Stimulated activated effector memory CD8-positive, alpha-beta T cell treated with anti-CD3 and anti-CD28 coated beads, Interleukin-12 subunit alpha, Interleukin-12 subunit beta, amount 100 ng/mL, for 72 hours (primary cell): ENCODE data around the gene PTGES.
A peak's percentile ranks its signal among the peaks of the same experiment; 100 is the strongest.
"Not testable (repeated sequence)": the region's sequence is repeated elsewhere in the genome, so short reads cannot be mapped to it uniquely, and the experiment has no call there.

Experiments used
- ATAC-seq: fragments of 150-1000 bp; cut with Tn5 transposase; 2 replicates; pipeline ENCODE4 v1.10.0; 2021
- DNase-seq, 2 donors: peaks; one replicate each; pipeline ENCODE4 v3.0.0; 2021 to 2022; ENCODE audit warnings: low spot score in 2 of 2
- H3K27ac Mint-ChIP-seq: one replicate; pipeline ENCODE4 v1.8.0; 2022; ENCODE audit warnings: mild to moderate bottlenecking, mixed read lengths
- H3K36me3 Mint-ChIP-seq: one replicate; pipeline ENCODE4 v1.8.0; 2022; ENCODE audit warnings: mild to moderate bottlenecking, mixed read lengths
- H3K4me1 Mint-ChIP-seq: one replicate; pipeline ENCODE4 v1.8.0; 2022; ENCODE audit warnings: mixed read lengths
- H3K4me3 Mint-ChIP-seq: one replicate; pipeline ENCODE4 v1.8.0; 2022; ENCODE audit warnings: mild to moderate bottlenecking, mixed read lengths
- H3K9me3 Mint-ChIP-seq: one replicate; pipeline ENCODE4 v1.8.0; 2022; ENCODE audit warnings: mixed read lengths

PTGES gene

GRCh38 chr9:129752900-129753729 lies at the start of gene PTGES:
PTGES (minus strand) TSS chr9:129753042; CDS start chr9:129753012, 30 bp downstream.
- H3K9me3 Mint-ChIP-seq, result no peaks in the 10 kb centered on the region
- DNase-seq, result peak in 1 of 2 donors; percentile 57
- peak within 1 kb of the TSS; percentile 42 for H3K4me3 Mint-ChIP-seq
- H3K4me1 Mint-ChIP-seq, result peaks cover 11% of the 10 kb centered on the region
- H3K36me3 Mint-ChIP-seq, result no peaks in the 10 kb centered on the region
- H3K27ac Mint-ChIP-seq, result no peak within 1 kb of the TSS
- ATAC-seq, result peak; percentile 63

DNA sequence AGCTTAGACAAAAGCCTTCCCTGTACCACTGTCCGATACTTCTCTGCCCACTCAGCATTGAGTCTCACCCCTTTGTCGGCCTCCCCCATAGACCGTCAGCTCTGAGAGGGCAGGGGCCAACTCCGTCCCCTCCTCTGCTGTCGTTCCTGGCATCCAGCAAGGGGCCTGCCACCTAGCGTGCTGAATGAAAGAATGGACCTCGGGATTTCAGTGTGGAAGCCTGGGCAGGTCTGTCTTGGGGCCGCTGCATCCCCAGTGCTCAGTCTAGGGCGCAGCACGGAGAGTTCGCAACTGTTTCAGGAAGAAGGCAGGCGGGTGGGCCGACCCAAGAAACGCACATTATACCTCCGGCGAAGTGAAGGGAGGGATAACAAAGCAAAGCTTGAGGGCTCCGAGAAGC lies 48.7 kb upstream of the PTGES start:
- Mint-ChIP-seq H3K27ac (no peak overlapping the region), H3K36me3 (peaks cover 29% of the 10 kb centered on the region), H3K9me3 (no peaks in the 10 kb centered on the region), H3K4me1 (peaks cover 24% of the 10 kb centered on the region), H3K4me3 (peak overlapping the region; percentile 77)
- no peak for ATAC-seq
- DNase-seq, result no peak

DNA sequence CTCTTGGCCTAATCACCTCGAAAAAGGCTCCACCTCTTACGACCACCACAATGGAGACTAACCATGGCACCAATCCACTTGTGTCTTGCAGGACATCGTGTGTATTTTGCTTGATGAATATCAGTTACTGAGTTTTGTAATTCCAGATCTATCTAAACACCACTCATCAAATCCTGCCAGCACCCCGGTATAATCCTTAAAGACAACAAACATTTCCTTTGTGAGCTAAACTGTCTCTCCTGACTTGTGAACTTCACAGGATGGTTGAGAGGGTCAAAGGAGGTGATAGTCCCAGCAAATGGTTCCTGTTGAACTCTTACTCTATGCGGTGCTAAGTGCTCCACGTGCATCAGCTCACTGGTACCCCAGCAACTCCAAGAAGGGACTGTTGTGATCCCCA lies 46.1 kb upstream of the PTGES start:
- Mint-ChIP-seq H3K36me3 (peaks cover 3% of the 10 kb centered on the region), H3K4me3 (no peak overlapping the region), H3K9me3 (no peaks in the 10 kb centered on the region), H3K4me1 (peaks cover 9% of the 10 kb centered on the region), H3K27ac (no peak overlapping the region)
- ATAC-seq (no peak), DNase-seq (no peak)

DNA sequence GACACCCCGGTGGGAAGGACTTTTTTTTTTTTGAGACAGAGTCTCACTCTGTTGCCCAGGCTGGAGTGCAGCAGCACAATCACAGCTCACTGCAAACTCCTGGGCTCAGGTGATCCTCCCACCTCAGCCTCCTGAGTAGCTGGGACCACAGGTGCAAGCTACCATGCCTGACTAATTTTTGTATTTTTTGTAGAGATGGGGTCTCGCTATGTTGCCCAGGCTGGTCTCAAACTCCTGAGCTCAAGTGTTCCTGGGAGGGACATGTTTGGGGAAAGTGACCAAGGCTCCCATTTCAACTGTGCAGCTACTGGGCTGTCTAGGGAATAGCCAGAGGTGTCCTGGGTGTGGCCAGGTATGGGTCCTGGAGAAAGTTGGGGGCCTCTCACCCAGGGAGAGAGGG lies 43.2 kb upstream of the PTGES start:
- not testable (repeated sequence) for DNase-seq, H3K27ac Mint-ChIP-seq, H3K9me3 Mint-ChIP-seq, H3K4me3 Mint-ChIP-seq, H3K36me3 Mint-ChIP-seq, ATAC-seq, H3K4me1 Mint-ChIP-seq

DNA sequence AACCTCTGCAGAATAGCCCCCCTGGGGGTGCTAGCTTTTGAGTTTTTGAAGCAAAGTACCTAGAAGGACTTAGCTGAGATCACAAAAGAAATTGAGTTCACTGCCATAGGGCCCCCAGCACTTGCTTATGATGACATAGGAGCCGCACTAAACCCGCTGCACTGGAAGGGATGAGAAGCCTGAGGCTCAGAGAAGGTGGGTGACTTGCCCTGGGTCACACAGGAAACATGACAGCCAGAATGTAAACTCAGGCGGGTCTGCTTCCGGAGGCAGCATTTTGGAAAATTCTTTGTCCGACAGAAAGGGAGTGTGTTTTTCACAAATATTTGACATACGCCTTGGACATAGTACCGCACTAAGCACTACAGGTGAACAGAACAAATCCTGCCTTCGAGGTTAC lies 41.7 kb upstream of the PTGES start:
- no peaks in the 10 kb centered on the region for H3K36me3 Mint-ChIP-seq
- no peaks in the 10 kb centered on the region for H3K4me1 Mint-ChIP-seq
- H3K27ac Mint-ChIP-seq, result peak overlapping the region; percentile 38
- no peaks in the 10 kb centered on the region for H3K9me3 Mint-ChIP-seq
- no peak overlapping the region for H3K4me3 Mint-ChIP-seq
- ATAC-seq, result no peak
- DNase-seq, result no peak

DNA sequence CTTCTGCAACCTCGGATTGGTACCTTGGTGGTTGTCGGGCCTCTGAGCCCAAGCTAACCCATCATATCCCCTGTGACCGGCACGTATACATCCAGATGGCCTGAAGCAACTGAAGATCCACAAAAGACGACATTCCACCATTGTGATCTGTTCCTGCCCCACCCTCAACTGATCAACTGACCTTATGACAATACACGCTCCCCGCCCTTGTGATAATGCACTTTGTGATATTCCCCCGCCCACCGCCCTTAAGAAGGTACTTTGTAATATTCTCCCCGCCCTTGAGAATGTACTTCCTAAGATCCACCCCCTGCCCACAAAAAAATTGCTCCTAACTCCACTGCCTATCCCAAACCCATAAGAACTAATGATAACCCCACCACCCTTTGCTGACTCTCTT lies 33.6 kb upstream of the PTGES start:
- Mint-ChIP-seq H3K4me1 (peaks cover 6% of the 10 kb centered on the region), H3K27ac (no peak overlapping the region), H3K36me3 (no peaks in the 10 kb centered on the region), H3K4me3 (no peak overlapping the region), H3K9me3 (no peaks in the 10 kb centered on the region)
- no peak for DNase-seq
- no peak for ATAC-seq

DNA sequence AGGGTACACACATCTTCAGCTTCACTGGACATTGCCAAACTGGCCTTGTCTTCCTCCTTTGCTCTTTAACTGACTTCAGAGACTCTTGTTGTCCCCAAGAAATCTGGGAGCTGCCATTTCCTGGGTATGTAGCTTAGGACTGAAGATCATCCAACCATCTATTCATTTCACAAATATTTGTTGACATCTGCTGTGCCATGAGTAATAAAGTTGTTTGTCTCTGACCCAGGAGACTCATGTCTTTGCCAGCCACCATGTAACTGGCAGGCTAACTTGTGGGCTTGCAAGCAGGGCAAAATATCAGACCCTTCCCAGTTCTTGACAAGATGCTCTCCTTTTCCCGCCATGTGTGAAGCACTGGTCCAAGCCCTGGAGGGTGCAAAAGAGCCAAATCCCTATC lies 33.0 kb upstream of the PTGES start:
- Mint-ChIP-seq H3K4me3 (no peak overlapping the region), H3K36me3 (no peaks in the 10 kb centered on the region)
- no peak for ATAC-seq

DNA sequence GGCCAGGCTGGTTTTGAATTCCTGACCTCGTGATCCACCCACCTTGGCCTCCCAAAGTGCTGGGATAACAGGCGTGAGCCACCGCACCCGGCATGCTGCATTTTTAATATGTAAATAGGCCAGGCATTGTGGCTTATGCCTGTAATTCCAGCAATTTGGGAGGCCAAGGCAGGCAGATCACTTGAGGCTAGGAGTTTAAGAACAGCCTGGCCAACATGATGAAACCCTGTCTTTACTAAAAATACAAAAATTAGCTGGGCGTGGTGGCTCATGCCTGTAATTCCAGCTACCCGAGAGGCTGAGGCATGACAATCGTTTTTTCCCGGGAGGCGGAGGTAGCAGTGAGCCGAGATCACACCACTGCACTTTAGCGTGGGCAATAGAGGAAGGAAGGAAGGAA lies 32.1 kb upstream of the PTGES start:
- ATAC-seq, H3K36me3 Mint-ChIP-seq, DNase-seq: not testable (repeated sequence)

More for the DNA sequence above, 33.0 kb upstream of the PTGES start:
- no peaks in the 10 kb centered on the region for H3K9me3 Mint-ChIP-seq
- no peak for DNase-seq
- H3K27ac Mint-ChIP-seq, result no peak overlapping the region
- peaks cover 6% of the 10 kb centered on the region for H3K4me1 Mint-ChIP-seq

GRCh38 chr9:129783516-129784361 lies 30.9 kb upstream of the PTGES start:
- ATAC-seq (peak; percentile 95), DNase-seq (peak; percentile 70 to 87)
- Mint-ChIP-seq H3K36me3 (no peaks in the 10 kb centered on the region), H3K27ac (no peak overlapping the region), H3K9me3 (no peaks in the 10 kb centered on the region), H3K4me1 (peaks cover 6% of the 10 kb centered on the region), H3K4me3 (no peak overlapping the region)

More for the DNA sequence above, 32.1 kb upstream of the PTGES start:
- H3K4me1 Mint-ChIP-seq, H3K4me3 Mint-ChIP-seq, H3K27ac Mint-ChIP-seq, H3K9me3 Mint-ChIP-seq: not testable (repeated sequence)

DNA sequence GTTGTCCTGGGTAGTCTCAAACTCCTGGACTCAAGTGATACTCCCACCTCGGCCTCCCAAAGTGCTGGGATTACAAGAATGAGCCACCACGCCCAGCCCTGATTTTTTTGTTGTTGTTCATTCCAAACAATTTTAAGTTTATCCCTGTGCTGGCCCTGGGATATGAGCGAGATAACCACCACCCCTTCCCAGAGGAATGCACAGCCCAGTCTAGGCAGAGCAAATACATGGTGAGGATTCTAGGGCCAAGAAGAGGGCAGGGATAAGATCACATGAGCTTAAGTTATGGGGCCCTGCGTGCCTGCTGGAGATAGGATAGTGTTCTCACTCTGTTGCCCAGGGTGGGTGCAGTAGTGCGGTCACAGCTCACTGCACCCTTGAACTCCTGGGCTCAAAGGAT lies 29.1 kb upstream of the PTGES start:
- no peak for DNase-seq
- H3K4me1 Mint-ChIP-seq, result peaks cover 15% of the 10 kb centered on the region
- no peaks in the 10 kb centered on the region for H3K36me3 Mint-ChIP-seq
- H3K9me3 Mint-ChIP-seq, result no peaks in the 10 kb centered on the region
- no peak for ATAC-seq
- no peak overlapping the region for H3K27ac Mint-ChIP-seq
- no peak overlapping the region for H3K4me3 Mint-ChIP-seq

DNA sequence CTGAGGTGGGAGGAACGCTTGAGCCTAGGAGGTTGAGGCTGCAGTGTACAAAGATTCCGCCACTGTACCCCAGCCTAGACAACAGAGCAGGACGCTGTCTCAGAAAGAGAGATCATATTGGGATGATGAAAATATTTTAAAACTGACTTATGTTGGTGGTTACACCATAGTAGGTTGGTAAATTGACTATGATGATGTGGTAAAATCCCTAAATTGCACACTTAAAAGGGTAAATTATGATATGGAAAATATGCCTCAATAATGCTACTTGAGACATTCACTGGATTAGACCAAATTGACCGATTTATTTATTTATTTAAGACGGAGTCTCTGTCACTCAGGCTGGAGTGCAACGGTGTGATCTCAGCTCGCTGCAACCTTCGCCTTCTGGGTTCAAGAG lies 28.3 kb upstream of the PTGES start:
- no peaks in the 10 kb centered on the region for H3K36me3 Mint-ChIP-seq
- ATAC-seq (no peak), DNase-seq (no peak)
- no peaks in the 10 kb centered on the region for H3K9me3 Mint-ChIP-seq
- no peak overlapping the region for H3K4me3 Mint-ChIP-seq
- H3K27ac Mint-ChIP-seq, result no peak overlapping the region
- peaks cover 17% of the 10 kb centered on the region for H3K4me1 Mint-ChIP-seq

GRCh38 chr9:129779560-129780190 lies 26.8 kb upstream of the PTGES start:
- peak overlapping the region; percentile 48 for H3K27ac Mint-ChIP-seq
- no peak overlapping the region for H3K4me3 Mint-ChIP-seq
- peaks cover 17% of the 10 kb centered on the region for H3K4me1 Mint-ChIP-seq
- ATAC-seq, result no peak
- no peaks in the 10 kb centered on the region for H3K9me3 Mint-ChIP-seq
- DNase-seq, result no peak
- no peaks in the 10 kb centered on the region for H3K36me3 Mint-ChIP-seq

GRCh38 chr9:129778469-129778868 lies 25.6 kb upstream of the PTGES start:
- no peaks in the 10 kb centered on the region for H3K9me3 Mint-ChIP-seq
- H3K4me1 Mint-ChIP-seq, result peaks cover 20% of the 10 kb centered on the region
- H3K4me3 Mint-ChIP-seq, result no peak overlapping the region
- DNase-seq (no peak), ATAC-seq (no peak)
- H3K36me3 Mint-ChIP-seq, result no peaks in the 10 kb centered on the region
- no peak overlapping the region for H3K27ac Mint-ChIP-seq

DNA sequence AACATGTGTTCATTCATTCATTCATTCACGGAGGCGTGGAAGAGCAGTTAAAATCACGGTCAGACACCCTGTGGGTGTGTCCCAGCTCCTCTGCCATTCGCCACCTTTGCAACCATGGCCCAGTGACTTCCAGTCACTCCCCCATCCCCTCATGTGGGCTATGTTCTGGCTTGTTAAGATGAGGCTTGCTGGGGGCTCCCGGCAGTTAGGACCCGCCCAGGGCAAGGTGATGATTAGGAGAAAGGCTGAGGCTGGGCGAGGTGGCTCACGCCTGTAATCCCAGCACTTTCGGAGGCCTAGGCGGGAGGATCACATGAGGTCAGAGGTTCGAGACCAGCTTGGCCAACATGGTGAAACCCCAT lies 24.9 kb upstream of the PTGES start:
- Mint-ChIP-seq H3K4me3 (peak overlapping the region; percentile 30), H3K36me3 (no peaks in the 10 kb centered on the region), H3K27ac (peak overlapping the region; percentile 81), H3K9me3 (no peaks in the 10 kb centered on the region), H3K4me1 (peaks cover 19% of the 10 kb centered on the region)
- ATAC-seq, result no peak
- no peak for DNase-seq

DNA sequence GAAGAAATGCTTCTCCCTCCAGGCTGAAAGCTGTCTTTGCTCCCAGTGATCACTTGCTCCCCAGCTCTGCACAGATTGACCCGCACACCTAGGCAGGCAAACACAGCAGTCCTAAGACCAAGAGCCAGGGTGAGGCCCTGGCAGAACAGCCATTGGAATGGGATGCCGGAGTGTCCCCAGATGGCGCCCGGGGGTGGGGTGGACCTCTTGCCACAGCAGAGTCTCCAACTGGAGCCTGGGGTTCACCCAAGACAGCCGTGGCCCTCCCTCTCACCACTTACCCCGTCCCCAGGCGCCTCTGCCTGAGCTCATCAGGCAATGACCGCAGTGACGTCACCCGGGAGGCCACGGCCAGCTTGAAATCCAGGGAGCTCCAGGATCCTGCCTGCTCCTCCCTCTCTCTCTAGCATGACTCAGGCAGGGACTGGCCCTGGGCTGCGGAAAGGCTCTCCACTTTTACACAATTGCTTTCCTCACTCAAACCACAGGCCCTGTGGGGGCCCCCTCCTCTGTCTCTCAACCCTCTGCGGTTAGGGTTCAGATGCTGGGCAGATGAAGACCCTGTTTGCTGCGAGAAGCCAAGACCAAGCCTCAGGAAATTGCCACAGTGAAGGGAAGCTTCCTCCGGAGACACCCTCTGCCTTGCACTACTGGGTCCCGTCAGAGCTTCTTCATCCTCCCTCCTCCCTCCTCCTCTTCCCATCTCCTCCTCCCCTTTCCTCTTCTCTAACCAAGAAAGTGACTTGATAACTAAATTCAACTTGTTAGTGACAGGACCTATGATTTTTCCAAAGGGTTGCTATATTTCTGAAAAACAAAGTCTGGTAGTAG lies 24.3 kb upstream of the PTGES start:
- H3K36me3 Mint-ChIP-seq, result no peaks in the 10 kb centered on the region
- peak overlapping the region; percentile 30 for H3K4me3 Mint-ChIP-seq
- peaks cover 19% of the 10 kb centered on the region for H3K4me1 Mint-ChIP-seq
- H3K27ac Mint-ChIP-seq, result peak overlapping the region; percentile 81
- DNase-seq (peak in 1 of 2 donors; percentile 12), ATAC-seq (peak; percentile 80)
- no peaks in the 10 kb centered on the region for H3K9me3 Mint-ChIP-seq
